T-helper 1 cell treated with Interleukin-12 subunit alpha and Interleukin-12 subunit beta and Interleukin-4 antibody, amounts not matched to agents 30 ng/mL and 1 ng/mL, for 36 hours (primary cell): ENCODE measurements around the gene FKBP4. TPM values are rescaled to one million over a fixed set of nuclear protein-coding genes. Genes with fewer than 3 reads are reported as not detected.

Experiments used
- intact Hi-C: fragments of 100-400 bp; cut with micrococcal nuclease; formaldehyde crosslinking; loops from one replicate; pipeline ENCODE4 v1.15.1; 2024
- total RNA-seq: library from RNA; stranded (reverse); gene quantifications from 2 replicates; pipeline ENCODE4 v1.2.3, GENCODE V29; 2022

FKBP4 gene
- total RNA-seq, 1 donor from 2014 or later: 81.5 TPM

GRCh38 chr12:2842948-2843347 is 48.2 kb downstream of the FKBP4 start:
- intact Hi-C loops: no loop called here

GRCh38 chr12:2844786-2845185 is 50.0 kb downstream of the FKBP4 start:
- intact Hi-C loops: no loop called here

- intact Hi-C loops: no loop called here
Observed at GRCh38 chr12:2845280-2845679, 50.5 kb downstream of the FKBP4 start.

GRCh38 chr12:2851931-2852330 is 57.2 kb downstream of the FKBP4 start:
- intact Hi-C loops: no loop called here

GRCh38 chr12:2853626-2854025 is 58.9 kb downstream of the FKBP4 start:
- intact Hi-C loops: loop anchor here (1.0 kb wide), 2 partner anchors 91 to 188 kb away; no protein-coding TSS in a partner anchor

Other genes starting within 250 kb of the FKBP4 start
- 48.0 and 59.5 TPM in 2 replicates for gene ITFG2, start 17.7 kb downstream of the FKBP4 start, total RNA-seq
- gene NRIP2, start 40.1 kb downstream of the FKBP4 start, total RNA-seq: not detected in 2 replicates
- gene TEX52, start 62.1 kb downstream of the FKBP4 start, total RNA-seq: 0.41 TPM in 1 of 2 replicates, not detected in the other
- 85.0 and 90.6 TPM in 2 replicates for gene FOXM1, start 82.2 kb downstream of the FKBP4 start, total RNA-seq
- gene RHNO1, start 82.3 kb downstream of the FKBP4 start, total RNA-seq: 43.4 and 49.5 TPM in 2 replicates
- 7.8 TPM in 2 replicates for gene TULP3, start 95.9 kb downstream of the FKBP4 start, total RNA-seq
- 0.74 and 1.4 TPM in 2 replicates for gene TEAD4, start 164.4 kb downstream of the FKBP4 start, total RNA-seq